ENCODE results near the gene TMEM115. TPM values are rescaled to one million over a fixed set of nuclear protein-coding genes. Genes with fewer than 3 reads are reported as not detected.

TMEM115 gene
- total RNA-seq, 1 donor from 2014 or later: 63.2 TPM

DNA sequence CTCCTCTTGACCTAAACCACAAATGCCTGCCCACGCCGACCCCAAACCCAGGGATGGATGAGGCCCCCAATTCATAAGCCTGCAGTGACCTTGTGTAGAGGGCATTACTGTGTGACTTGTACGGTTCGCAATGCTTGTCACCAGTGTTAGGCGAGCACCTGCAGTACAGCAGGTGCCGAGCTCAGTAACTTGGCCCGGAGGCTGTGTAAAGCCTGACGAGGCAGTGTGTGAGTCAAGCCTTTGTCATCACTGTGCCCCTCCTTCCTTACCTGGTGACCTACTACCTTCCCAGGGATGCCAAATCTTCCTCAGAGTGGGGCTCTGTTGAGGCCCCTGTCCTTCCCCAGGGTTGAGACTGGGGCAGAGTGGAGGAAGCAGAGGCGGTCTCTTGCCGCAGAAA lies 37.2 kb upstream of the TMEM115 start:
- Mint-ChIP-seq H3K4me3 (ENCODE audit: unreplicated experiment) (no peak overlapping the region), H3K27ac (ENCODE audit: unreplicated experiment) (no peak overlapping the region), H3K36me3 (ENCODE audit: unreplicated experiment) (no peaks in the 10 kb centered on the region), H3K4me1 (ENCODE audit: unreplicated experiment) (no peaks in the 10 kb centered on the region), H3K9me3 (ENCODE audit: unreplicated experiment) (no peaks in the 10 kb centered on the region), H3K27me3 (ENCODE audit: unreplicated experiment) (no peaks in the 10 kb centered on the region)
- TF ChIP-seq, protein P1, sequence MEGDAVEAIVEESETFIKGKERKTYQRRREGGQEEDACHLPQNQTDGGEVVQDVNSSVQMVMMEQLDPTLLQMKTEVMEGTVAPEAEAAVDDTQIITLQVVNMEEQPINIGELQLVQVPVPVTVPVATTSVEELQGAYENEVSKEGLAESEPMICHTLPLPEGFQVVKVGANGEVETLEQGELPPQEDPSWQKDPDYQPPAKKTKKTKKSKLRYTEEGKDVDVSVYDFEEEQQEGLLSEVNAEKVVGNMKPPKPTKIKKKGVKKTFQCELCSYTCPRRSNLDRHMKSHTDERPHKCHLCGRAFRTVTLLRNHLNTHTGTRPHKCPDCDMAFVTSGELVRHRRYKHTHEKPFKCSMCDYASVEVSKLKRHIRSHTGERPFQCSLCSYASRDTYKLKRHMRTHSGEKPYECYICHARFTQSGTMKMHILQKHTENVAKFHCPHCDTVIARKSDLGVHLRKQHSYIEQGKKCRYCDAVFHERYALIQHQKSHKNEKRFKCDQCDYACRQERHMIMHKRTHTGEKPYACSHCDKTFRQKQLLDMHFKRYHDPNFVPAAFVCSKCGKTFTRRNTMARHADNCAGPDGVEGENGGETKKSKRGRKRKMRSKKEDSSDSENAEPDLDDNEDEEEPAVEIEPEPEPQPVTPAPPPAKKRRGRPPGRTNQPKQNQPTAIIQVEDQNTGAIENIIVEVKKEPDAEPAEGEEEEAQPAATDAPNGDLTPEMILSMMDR (IDR thresholded peaks at IDR 0.05): no peak
- DNase-seq (ENCODE audit: extremely low spot score, unreplicated experiment): no peak

DNA sequence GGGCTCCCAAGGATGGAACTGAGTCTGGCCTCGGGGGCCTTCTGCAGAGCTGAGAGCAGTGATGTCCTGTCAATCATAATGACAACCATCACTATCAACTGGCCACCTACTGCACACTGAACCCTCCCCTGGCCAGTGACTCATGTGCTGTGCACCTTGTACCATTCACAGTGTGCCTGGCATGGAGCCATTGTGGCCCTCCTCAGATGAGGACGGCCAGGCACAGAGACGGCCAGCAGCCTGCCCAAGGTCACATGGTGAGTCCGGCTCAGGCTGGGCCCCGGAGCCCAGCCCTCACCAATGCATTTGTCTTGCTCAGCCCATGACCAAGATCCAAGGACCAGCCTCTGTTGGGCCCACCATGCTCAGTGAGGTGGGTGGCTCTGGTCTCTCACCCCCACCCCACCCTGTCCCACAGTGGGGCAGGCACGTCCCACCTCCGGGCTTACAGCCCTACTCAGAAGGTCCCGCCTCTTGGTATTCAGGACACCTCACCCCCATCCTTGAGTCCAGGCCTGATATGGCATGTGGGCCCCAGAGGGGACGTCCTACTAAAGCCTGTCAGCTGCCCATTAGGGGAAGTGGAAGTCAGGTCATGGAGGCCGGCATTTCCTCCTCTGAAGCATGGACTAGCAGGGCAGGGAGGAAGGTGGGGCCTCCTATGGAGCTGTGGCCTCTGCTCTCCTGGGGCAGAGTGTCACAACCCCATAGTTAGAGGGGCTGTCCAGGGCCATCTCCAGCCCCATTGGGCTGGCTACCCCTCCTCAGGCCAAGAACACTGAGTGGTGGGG lies 35.9 kb upstream of the TMEM115 start:
- TF ChIP-seq, protein P1 (IDR thresholded peaks at IDR 0.05): no peak
- H3K4me1 Mint-ChIP-seq (ENCODE audit: unreplicated experiment): no peaks in the 10 kb centered on the region

DNA sequence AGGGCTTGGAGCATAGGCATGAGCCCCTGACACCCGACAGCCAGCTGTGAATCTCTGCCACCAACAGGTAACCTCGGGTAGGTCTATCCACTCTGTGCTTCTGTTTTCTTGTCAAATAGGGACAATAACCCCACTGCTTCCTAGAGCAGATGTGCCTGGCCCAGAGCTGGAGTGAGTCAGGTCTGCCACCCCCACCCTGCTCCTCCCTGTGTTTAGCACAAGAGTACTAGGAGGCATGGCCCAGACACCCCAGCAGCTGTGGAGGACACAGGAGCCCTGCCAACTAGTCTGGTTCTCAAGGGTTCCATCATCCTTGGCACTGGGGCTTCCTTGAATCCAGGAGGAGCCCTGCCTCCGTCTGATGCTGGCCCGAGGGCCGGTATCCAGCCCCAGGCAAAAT lies 33.7 kb upstream of the TMEM115 start:
- Mint-ChIP-seq H3K9me3 (ENCODE audit: unreplicated experiment) (no peaks in the 10 kb centered on the region), H3K27me3 (ENCODE audit: unreplicated experiment) (no peaks in the 10 kb centered on the region), H3K27ac (ENCODE audit: unreplicated experiment) (no peak overlapping the region), H3K4me3 (ENCODE audit: unreplicated experiment) (no peak overlapping the region), H3K4me1 (ENCODE audit: unreplicated experiment) (no peaks in the 10 kb centered on the region), H3K36me3 (ENCODE audit: unreplicated experiment) (no peaks in the 10 kb centered on the region)
- no peak for DNase-seq (ENCODE audit: extremely low spot score, unreplicated experiment)
- TF ChIP-seq, protein P1 (IDR thresholded peaks at IDR 0.05): no peak

More for the DNA sequence above, 35.9 kb upstream of the TMEM115 start:
- Mint-ChIP-seq H3K27ac (ENCODE audit: unreplicated experiment) (no peak overlapping the region), H3K4me3 (ENCODE audit: unreplicated experiment) (no peak overlapping the region), H3K9me3 (ENCODE audit: unreplicated experiment) (no peaks in the 10 kb centered on the region), H3K36me3 (ENCODE audit: unreplicated experiment) (no peaks in the 10 kb centered on the region), H3K27me3 (ENCODE audit: unreplicated experiment) (no peaks in the 10 kb centered on the region)
- no peak for DNase-seq (ENCODE audit: extremely low spot score, unreplicated experiment)

DNA sequence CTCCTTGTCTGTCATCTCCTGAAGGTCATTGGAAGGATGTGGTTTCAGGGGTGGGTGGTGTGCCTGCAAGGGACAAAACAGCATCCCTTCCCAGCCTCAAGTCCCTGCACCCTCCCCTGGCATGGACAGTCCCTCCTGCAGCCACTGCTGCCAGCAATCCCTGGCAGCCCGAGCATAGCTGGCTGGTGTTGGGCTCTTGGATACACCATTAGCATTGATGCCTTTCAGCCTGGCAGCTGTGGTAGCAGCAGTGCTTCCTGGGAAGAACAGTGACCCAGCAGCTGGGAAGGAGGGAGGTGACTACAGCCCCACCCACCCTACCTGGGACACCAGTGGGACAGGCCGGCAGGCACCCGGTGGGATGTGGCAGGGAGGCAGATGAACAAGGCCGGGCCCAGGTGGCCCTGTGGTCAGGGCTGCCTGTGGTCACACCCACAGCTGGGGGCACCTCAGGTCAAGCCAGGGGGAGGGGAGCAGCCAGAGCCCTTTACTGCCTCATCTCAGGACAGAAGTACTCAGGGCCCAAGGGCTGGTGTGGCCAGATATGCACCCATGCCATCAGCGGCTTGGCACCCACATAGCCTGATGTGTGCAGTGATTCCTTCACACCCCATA lies 32.9 kb upstream of the TMEM115 start:
- no peak for DNase-seq (ENCODE audit: extremely low spot score, unreplicated experiment)
- H3K36me3 Mint-ChIP-seq (ENCODE audit: unreplicated experiment): no peaks in the 10 kb centered on the region
- TF ChIP-seq, protein P1 (IDR thresholded peaks at IDR 0.05): no peak
- no peaks in the 10 kb centered on the region for H3K4me1 Mint-ChIP-seq (ENCODE audit: unreplicated experiment)
- H3K9me3 Mint-ChIP-seq (ENCODE audit: unreplicated experiment): no peaks in the 10 kb centered on the region
- no peak overlapping the region for H3K4me3 Mint-ChIP-seq (ENCODE audit: unreplicated experiment)
- H3K27me3 Mint-ChIP-seq (ENCODE audit: unreplicated experiment): no peaks in the 10 kb centered on the region
- no peak overlapping the region for H3K27ac Mint-ChIP-seq (ENCODE audit: unreplicated experiment)

DNA sequence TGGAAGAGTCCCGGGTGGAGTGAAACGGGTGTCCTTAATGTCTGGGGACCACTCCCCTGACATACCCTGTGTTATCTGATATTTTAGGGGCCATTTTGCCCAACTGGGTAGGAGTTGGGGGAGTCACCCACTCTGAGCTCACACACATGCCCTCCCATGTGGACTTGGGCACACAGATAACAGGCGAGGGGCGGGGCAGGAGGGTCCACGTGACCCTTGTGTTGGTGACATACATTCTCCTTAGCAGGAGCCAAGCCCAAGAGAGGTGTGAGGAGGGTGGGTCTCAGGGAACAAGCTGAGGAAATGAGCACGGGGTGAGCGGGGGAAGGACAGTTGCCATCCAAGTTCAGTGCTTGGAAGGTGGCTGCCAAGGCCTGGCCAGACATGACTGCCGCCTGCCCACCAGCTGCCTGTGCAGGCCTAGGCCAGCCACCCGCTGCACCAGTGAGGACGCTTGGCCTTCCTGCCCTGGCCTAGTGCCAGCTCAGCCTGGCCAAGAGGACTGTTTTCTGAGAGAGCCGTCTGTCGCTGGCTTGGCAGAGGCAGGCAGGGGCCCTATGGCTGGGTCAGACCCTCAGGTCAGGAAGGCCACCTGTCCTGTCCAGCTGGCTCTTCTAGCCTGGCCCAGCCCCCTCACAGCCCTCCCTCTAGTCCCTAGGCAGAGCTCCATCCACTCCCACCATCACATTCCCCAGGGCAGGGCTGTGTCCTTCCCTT lies 31.3 kb upstream of the TMEM115 start:
- H3K27ac Mint-ChIP-seq (ENCODE audit: unreplicated experiment): no peak overlapping the region
- H3K4me1 Mint-ChIP-seq (ENCODE audit: unreplicated experiment): no peaks in the 10 kb centered on the region

More for the DNA sequence above, 31.3 kb upstream of the TMEM115 start:
- Mint-ChIP-seq H3K4me3 (ENCODE audit: unreplicated experiment) (no peak overlapping the region), H3K36me3 (ENCODE audit: unreplicated experiment) (no peaks in the 10 kb centered on the region), H3K9me3 (ENCODE audit: unreplicated experiment) (no peaks in the 10 kb centered on the region), H3K27me3 (ENCODE audit: unreplicated experiment) (no peaks in the 10 kb centered on the region)
- no peak for DNase-seq (ENCODE audit: extremely low spot score, unreplicated experiment)
- TF ChIP-seq, protein P1 (IDR thresholded peaks at IDR 0.05): no peak
